T-cell (primary cell): Measurements from ENCODE around the gene ANO1. TPM values are rescaled to one million over a fixed set of nuclear protein-coding genes. Genes with fewer than 3 reads are reported as not detected.

Source experiments
- ATAC-seq, 4 experiments: fragments of 200-7000 bp in 3 of 4; fragments of 150-1000 bp in 1 of 4; cut with Tn5 transposase; replicated peaks in 1 of 4; 1 replicate in 3 of 4; 2 replicates in 1 of 4; pipeline ENCODE4 v1.10.0; 2021; ENCODE audit warnings: moderate library complexity in 3 of 4, mild to moderate bottlenecking in 2 of 4, moderate number of reproducible peaks in 1 of 4
- CTCF ChIA-PET, 2 donors: fragments of 300-600 bp; sonication (Branson Sonifier 250); formaldehyde crosslinking; loops; one replicate each; lab custom pipeline; 2022; ENCODE audit warnings: antibody characterized with exemption in 2 of 2; lab: Charles Lee
- POLR2A ChIA-PET, 2 donors: fragments of 300-600 bp; sonication (Branson Sonifier 250); formaldehyde crosslinking; loops; one replicate each; lab custom pipeline; 2022; ENCODE audit warnings: antibody characterized with exemption in 2 of 2; lab: Charles Lee
- DNase-seq, 35 experiments: peaks; one replicate each; pipeline versions ENCODE4 v3.0.0 to v3.0.0-alpha.2; 2013 to 2023
- H3K27ac ChIP-seq: one replicate; pipeline ENCODE4 v1.5.1; 2013; ENCODE audit warnings: low read length
- H3K27me3 ChIP-seq, 2 experiments: replicated peaks in 1 of 2; 1 replicate in 1 of 2; 2 replicates in 1 of 2; pipeline versions ENCODE4 v1.6.1 to v1.7.0; 2013; ENCODE audit warnings: low read length in 1 of 2, mixed read lengths in 1 of 2; ENCODE audit not compliant: control insufficient read depth in 2 of 2, insufficient read depth in 2 of 2; ENCODE audit errors: extremely low read depth in 1 of 2
- H3K36me3 ChIP-seq, 2 donors: 1 replicate in 1 of 2; 2 replicates in 1 of 2; pipeline versions ENCODE4 v1.6.1 to v1.7.0; 2013; ENCODE audit warnings: low read length in 1 of 2; ENCODE audit not compliant: control insufficient read depth in 2 of 2, insufficient read depth in 1 of 2; ENCODE audit errors: extremely low read depth in 1 of 2
- H3K4me1 ChIP-seq, 2 experiments: 1 replicate in 1 of 2; 2 replicates in 1 of 2; pipeline versions ENCODE4 v1.6.1 to v1.7.0; 2013; ENCODE audit warnings: low read length in 2 of 2, mixed read lengths in 1 of 2; ENCODE audit not compliant: insufficient read depth in 2 of 2, control insufficient read depth in 1 of 2; ENCODE audit errors: extremely low read depth in 1 of 2
- H3K4me3 ChIP-seq, 2 donors: 1 replicate in 1 of 2; 2 replicates in 1 of 2; pipeline versions ENCODE4 v1.5.1 to v1.7.0; 2013; ENCODE audit warnings: mild to moderate bottlenecking in 2 of 2, low read length in 1 of 2, moderate library complexity in 1 of 2; ENCODE audit not compliant: control insufficient read depth in 1 of 2; ENCODE audit errors: extremely low read depth in 1 of 2
- H3K9me3 ChIP-seq: 2 replicates; pipeline ENCODE4 v1.7.0; 2013
- H3K27ac Mint-ChIP-seq, 2 donors: one replicate each; pipeline ENCODE4 v1.8.0; 2020 to 2021; ENCODE audit warnings: mild to moderate bottlenecking in 2 of 2, mixed read lengths in 2 of 2
- H3K27me3 Mint-ChIP-seq, 2 donors: one replicate each; pipeline ENCODE4 v1.8.0; 2021 to 2022; ENCODE audit warnings: mixed read lengths in 2 of 2
- H3K36me3 Mint-ChIP-seq: one replicate; pipeline ENCODE4 v1.8.0; 2021; ENCODE audit warnings: mixed read lengths
- H3K4me1 Mint-ChIP-seq, 3 donors: one replicate each; pipeline ENCODE4 v1.8.0; 2020 to 2022; ENCODE audit warnings: mixed read lengths in 3 of 3, mild to moderate bottlenecking in 1 of 3
- H3K4me3 Mint-ChIP-seq, 3 donors: one replicate each; pipeline ENCODE4 v1.8.0; 2020 to 2022; ENCODE audit warnings: mild to moderate bottlenecking in 3 of 3, mixed read lengths in 3 of 3, moderate library complexity in 3 of 3
- H3K9me3 Mint-ChIP-seq, 3 donors: one replicate each; pipeline ENCODE4 v1.8.0; 2020 to 2022; ENCODE audit warnings: mixed read lengths in 3 of 3
- whole genome bisulfite sequencing: methylation state at CpG from one replicate; pipeline ENCODE4 v1.1.5; 2013; ENCODE audit warnings: missing lambda C conversion rate; ENCODE audit not compliant: insufficient coverage; 5-methylcytosine and 5-hydroxymethylcytosine counted together
- total RNA-seq, 35 experiments: library from RNA in 6 of 35; stranded (reverse) in 6 of 35; fragments of 120-200 nt in 1 of 35; gene quantifications; one replicate each; pipeline versions ENCODE4 v1.2.1 to v1.2.4 and lab custom pipeline; 2013 to 2026

Gene ANO1
- total RNA-seq, 5 donors from 2014 or later (not counting 1 experiment from before 2014, with no cell fraction given), result 0.19 to 0.38 (median 0.33) TPM; not detected in 2

DNA sequence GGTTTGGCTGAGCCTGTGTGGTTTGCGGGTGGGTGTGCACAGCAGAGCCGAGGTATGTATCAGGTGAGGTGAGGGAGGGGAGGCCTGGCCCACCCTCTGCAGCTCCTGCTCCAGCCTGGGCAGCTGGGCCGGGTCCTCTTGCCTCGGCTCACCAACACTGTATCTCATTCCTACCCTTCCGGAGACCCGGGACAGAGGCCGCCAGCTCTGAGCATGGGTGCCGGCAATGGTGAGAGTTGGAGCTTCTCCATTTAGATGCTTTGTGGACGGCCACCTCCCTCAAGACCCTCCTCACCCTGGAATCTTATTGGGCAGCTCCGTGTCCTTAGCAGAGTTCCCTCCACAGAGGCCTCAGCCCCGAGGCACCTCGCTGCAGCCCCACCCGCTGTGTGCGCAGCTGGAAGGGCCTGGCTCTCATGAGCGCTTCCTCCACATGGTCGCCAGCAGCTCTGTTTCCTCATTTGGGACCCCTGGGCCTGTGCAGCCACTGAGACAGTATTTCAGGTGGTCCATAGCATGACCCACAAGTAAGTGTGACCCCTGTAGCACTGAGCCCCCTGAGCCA, 55.7 kb downstream of the ANO1 start:
- H3K4me1 ChIP-seq, result no peaks in the 10 kb centered on the region
- ChIA-PET CTCF (no interaction called here), POLR2A (no interaction called here)
- H3K9me3 Mint-ChIP-seq, result no peaks in the 10 kb centered on the region
- H3K27ac ChIP-seq, result no peak overlapping the region
- H3K27me3 Mint-ChIP-seq, result no peaks in the 10 kb centered on the region
- DNase-seq (no peak), ATAC-seq (no peak)
- H3K36me3 Mint-ChIP-seq, result no peaks in the 10 kb centered on the region
- H3K27ac Mint-ChIP-seq, result no peak overlapping the region
- no peak overlapping the region for H3K4me3 ChIP-seq
- no peaks in the 10 kb centered on the region for H3K36me3 ChIP-seq
- H3K9me3 ChIP-seq, result no peaks in the 10 kb centered on the region
- WGBS, result 46% methylated on average over 10 of the region's 16 CpGs
- H3K4me1 Mint-ChIP-seq, result no peaks in the 10 kb centered on the region
- H3K27me3 ChIP-seq, result peaks cover 0 to 22% of the 10 kb centered on the region in 2 experiments
- H3K4me3 Mint-ChIP-seq, result no peak overlapping the region

DNA sequence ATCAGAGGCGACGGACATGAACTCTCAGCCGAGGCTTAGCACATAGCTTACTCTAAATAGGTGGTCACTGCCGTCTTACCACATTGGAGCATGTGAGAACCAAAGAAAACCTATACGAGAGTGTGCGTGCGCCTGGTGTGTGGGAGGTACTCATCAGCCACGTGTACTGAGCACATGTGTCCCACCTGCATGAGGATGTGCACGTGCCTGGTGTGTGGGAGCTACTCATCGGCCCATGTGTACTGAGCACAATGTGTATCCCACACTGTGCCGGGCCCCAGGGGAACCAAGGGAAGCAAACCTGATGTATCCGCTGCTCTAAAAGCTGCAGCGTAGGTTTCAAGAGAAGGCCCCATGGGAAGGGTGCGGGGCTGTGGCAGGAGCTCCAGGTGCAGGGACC, 56.4 kb downstream of the ANO1 start:
- 81% methylated on average over 14 of the region's 14 CpGs for WGBS
- Histone ChIP-seq H3K4me3 (no peak overlapping the region), H3K36me3 (no peaks in the 10 kb centered on the region), H3K27me3 (peaks cover 0 to 22% of the 10 kb centered on the region in 2 experiments), H3K4me1 (no peaks in the 10 kb centered on the region), H3K9me3 (no peaks in the 10 kb centered on the region), H3K27ac (no peak overlapping the region)
- Mint-ChIP-seq H3K9me3 (no peaks in the 10 kb centered on the region), H3K27me3 (peaks cover 0 to 4% of the 10 kb centered on the region in 2 donors), H3K36me3 (no peaks in the 10 kb centered on the region), H3K4me3 (no peak overlapping the region), H3K27ac (no peak overlapping the region), H3K4me1 (no peaks in the 10 kb centered on the region)
- ATAC-seq (no peak), DNase-seq (no peak)
- POLR2A ChIA-PET, result no interaction called here
- CTCF ChIA-PET, result no interaction called here

DNA sequence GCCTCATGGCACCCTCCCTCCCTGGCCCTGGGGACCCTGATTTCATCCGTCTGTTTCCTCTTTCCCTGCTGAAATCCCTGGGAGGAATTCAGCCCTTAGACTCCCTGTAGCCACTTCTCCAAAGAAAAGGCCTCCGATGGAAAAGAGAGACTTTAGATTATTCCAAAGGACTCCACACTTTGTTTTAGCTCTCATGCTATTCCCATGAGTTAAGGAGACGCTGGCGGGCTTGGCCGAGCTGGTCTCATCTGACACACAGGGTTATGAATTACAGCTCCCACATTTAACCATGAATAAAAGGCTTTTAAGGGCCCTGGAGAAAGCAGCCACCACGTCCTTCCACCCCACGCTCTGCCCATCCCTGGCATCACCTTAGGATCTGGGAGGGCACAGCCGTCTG, 57.0 kb downstream of the ANO1 start:
- Mint-ChIP-seq H3K27me3 (peaks cover 4 to 9% of the 10 kb centered on the region in 2 donors), H3K4me3 (no peak overlapping the region), H3K36me3 (no peaks in the 10 kb centered on the region), H3K9me3 (no peaks in the 10 kb centered on the region), H3K4me1 (no peaks in the 10 kb centered on the region), H3K27ac (no peak overlapping the region)
- H3K27ac ChIP-seq, result no peak overlapping the region
- ChIA-PET CTCF (no interaction called here), POLR2A (no interaction called here)
- 68% methylated on average over 7 of the region's 8 CpGs for WGBS
- peaks cover 0 to 22% of the 10 kb centered on the region in 2 experiments for H3K27me3 ChIP-seq
- no peaks in the 10 kb centered on the region for H3K9me3 ChIP-seq
- ATAC-seq (no peak), DNase-seq (no peak)
- no peak overlapping the region for H3K4me3 ChIP-seq
- no peaks in the 10 kb centered on the region for H3K36me3 ChIP-seq
- no peaks in the 10 kb centered on the region for H3K4me1 ChIP-seq

DNA sequence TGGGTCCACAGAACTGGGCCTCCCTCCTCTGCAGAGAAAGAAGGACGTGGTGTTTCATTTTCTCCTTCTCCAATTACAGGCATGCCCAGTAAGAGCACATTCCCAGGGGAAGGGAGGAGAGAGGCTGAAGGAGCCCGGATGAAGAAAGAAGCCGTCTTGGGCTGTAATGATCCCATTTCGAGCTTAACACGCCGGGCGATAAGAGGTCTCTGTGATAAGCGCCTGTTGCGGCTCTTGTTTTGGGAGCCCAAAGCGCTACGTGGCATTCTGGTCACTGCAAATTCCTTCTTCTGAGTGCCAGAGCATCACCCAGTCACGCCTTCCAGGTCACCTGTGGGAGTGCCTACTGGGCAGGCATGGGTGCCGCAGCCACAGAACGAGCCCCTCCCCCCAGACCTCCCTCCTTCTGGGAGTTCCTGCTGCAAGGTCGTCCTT, 57.5 kb downstream of the ANO1 start:
- Histone ChIP-seq H3K4me3 (no peak overlapping the region), H3K4me1 (no peaks in the 10 kb centered on the region), H3K36me3 (no peaks in the 10 kb centered on the region), H3K27me3 (peaks cover 0 to 21% of the 10 kb centered on the region in 2 experiments), H3K27ac (no peak overlapping the region), H3K9me3 (no peaks in the 10 kb centered on the region)
- ChIA-PET POLR2A (no interaction called here), CTCF (no interaction called here)
- H3K27ac Mint-ChIP-seq, result no peak overlapping the region
- no peaks in the 10 kb centered on the region for H3K4me1 Mint-ChIP-seq
- ATAC-seq (no peak), DNase-seq (no peak)
- peaks cover 7 to 13% of the 10 kb centered on the region in 2 donors for H3K27me3 Mint-ChIP-seq
- 83% methylated on average over 11 of the region's 15 CpGs for WGBS
- H3K9me3 Mint-ChIP-seq, result no peaks in the 10 kb centered on the region
- no peaks in the 10 kb centered on the region for H3K36me3 Mint-ChIP-seq
- H3K4me3 Mint-ChIP-seq, result no peak overlapping the region

DNA sequence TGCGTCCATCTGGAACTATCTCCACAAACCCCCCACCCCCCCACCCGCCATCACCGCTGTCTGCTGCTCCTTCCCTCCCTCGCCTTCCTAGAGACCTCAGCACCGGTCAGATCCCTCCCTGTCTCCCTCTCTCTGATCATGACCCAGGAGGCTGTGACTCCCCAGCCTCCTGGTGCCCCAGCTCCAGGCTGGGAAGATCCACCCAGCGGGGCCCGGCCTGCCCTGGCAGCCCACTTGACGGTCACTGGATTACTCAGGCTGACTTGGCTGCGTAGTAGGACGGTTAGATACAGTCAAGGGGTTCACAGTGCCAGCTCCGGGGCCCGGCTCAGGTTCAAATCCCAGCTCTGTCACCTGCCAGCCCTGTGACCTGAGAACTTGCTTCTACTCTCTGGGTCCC, 59.3 kb downstream of the ANO1 start:
- H3K4me1 Mint-ChIP-seq, result peaks cover 1 to 6% (median 5%) of the 10 kb centered on the region in 3 donors
- H3K36me3 ChIP-seq, result no peaks in the 10 kb centered on the region
- no peak overlapping the region for H3K27ac ChIP-seq
- H3K27me3 Mint-ChIP-seq, result peaks cover 16 to 28% of the 10 kb centered on the region in 2 donors
- H3K27ac Mint-ChIP-seq, result no peak overlapping the region
- no peaks in the 10 kb centered on the region for H3K9me3 ChIP-seq
- ChIA-PET POLR2A (no interaction called here), CTCF (no interaction called here)
- ATAC-seq (no peak), DNase-seq (no peak)
- 91% methylated on average over 8 of the region's 12 CpGs for WGBS
- no peak overlapping the region for H3K4me3 Mint-ChIP-seq
- H3K27me3 ChIP-seq, result peaks cover 3 to 34% of the 10 kb centered on the region in 2 experiments
- no peak overlapping the region for H3K4me3 ChIP-seq
- H3K36me3 Mint-ChIP-seq, result no peaks in the 10 kb centered on the region
- no peaks in the 10 kb centered on the region for H3K9me3 Mint-ChIP-seq
- H3K4me1 ChIP-seq, result no peaks in the 10 kb centered on the region

DNA sequence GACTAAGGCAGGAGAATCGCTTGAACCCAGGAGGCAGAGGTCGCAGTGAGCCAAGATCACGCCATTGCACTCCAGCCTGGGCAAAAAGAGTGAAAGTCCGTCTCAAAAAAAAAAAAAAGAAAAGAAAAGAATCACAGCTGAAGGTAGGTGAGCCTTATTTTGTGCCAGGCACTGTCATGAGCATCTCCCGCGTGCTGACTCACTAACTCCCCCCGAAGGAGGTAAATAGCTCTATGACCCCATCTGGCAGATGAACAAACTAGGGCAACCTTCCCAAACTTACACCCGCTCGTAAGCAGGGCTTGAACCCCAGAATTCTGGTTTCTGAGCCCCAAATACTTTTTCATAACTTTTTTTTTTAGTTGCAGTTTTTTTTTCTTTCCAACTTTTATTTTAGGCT, 60.3 kb downstream of the ANO1 start:
- Mint-ChIP-seq H3K9me3 (no peaks in the 10 kb centered on the region), H3K27me3 (peaks cover 23 to 37% of the 10 kb centered on the region in 2 donors), H3K27ac (no peak overlapping the region), H3K4me3 (no peak overlapping the region), H3K4me1 (peaks cover 1 to 6% (median 5%) of the 10 kb centered on the region in 3 donors), H3K36me3 (no peaks in the 10 kb centered on the region)
- no peak overlapping the region for H3K27ac ChIP-seq
- no peaks in the 10 kb centered on the region for H3K36me3 ChIP-seq
- H3K4me1 ChIP-seq, result no peaks in the 10 kb centered on the region
- H3K27me3 ChIP-seq, result peaks cover 3 to 34% of the 10 kb centered on the region in 2 experiments
- POLR2A ChIA-PET, result no interaction called here
- H3K4me3 ChIP-seq, result no peak overlapping the region
- H3K9me3 ChIP-seq, result no peaks in the 10 kb centered on the region
- no peak for DNase-seq
- no peak for ATAC-seq
- CTCF ChIA-PET, result interaction anchor here in 1 of 2 donors (0.7 kb wide), 1 partner anchor 868 kb away, joined by 10 read pairs; no protein-coding TSS in a partner anchor
- WGBS, result 85% methylated on average over 7 of the region's 9 CpGs
